Liver (tissue), 3 donors: ENCODE measurements around the gene MPST.

ENCODE experiments used
- RAD21 ChIP-seq, 2 donors: IDR thresholded peaks; 2 replicates each; pipeline ENCODE4 v1.6.1; 2016; ENCODE audit warnings: antibody characterized with exemption in 2 of 2, mild to moderate bottlenecking in 2 of 2
- TF ChIP-seq, protein P1 (sequence below): fragments of 150-350 bp; IDR thresholded peaks from 2 replicates; pipeline ENCODE4 v1.5.1; 2017; ENCODE audit warnings: improper control_type of control experiment, low read depth, low read length; ENCODE audit not compliant: missing input control
- donor health status: healthy.
- donor health status: healthy.

DNA sequence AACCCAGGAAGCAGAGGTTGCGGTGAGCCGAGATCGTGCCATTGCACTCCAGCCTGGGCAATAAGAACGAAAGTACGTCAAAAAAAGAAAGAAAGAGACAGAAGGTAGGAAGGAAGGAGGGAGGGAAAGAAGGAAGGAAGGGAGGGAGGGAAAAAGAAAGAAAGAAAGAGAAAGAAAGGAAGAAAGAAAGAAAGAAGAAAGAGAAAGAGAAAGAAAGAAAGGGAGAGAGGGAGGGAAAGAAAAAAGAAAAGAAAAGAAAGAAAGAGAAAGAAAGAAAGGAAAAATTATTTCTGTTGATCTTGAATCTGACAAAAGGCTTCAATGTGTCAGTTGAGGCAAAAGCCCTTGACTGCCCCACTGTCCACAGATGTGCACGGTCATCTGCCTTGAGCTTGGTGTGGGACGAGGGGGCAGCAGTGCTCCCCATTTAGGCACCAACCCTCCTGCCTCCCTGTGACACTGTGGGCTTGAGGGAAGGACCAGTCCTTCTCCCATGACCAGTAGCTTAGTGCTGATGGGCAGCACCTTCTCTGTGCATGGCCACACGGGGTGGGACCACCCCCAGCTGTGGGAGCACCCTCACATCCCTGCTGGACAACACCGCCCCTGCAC lies 56.4 kb downstream of the MPST start:
- TF ChIP-seq RAD21 (IDR thresholded peaks at IDR 0.05) = no peak
- TF ChIP-seq, protein P1, sequence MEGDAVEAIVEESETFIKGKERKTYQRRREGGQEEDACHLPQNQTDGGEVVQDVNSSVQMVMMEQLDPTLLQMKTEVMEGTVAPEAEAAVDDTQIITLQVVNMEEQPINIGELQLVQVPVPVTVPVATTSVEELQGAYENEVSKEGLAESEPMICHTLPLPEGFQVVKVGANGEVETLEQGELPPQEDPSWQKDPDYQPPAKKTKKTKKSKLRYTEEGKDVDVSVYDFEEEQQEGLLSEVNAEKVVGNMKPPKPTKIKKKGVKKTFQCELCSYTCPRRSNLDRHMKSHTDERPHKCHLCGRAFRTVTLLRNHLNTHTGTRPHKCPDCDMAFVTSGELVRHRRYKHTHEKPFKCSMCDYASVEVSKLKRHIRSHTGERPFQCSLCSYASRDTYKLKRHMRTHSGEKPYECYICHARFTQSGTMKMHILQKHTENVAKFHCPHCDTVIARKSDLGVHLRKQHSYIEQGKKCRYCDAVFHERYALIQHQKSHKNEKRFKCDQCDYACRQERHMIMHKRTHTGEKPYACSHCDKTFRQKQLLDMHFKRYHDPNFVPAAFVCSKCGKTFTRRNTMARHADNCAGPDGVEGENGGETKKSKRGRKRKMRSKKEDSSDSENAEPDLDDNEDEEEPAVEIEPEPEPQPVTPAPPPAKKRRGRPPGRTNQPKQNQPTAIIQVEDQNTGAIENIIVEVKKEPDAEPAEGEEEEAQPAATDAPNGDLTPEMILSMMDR = no peak
